Astrocyte (in vitro differentiated cells and primary cell): ENCODE measurements around the gene RNF123. TPM values are rescaled to one million over a fixed set of nuclear protein-coding genes. Genes with fewer than 3 reads are reported as not detected.
A peak's percentile ranks its signal among the peaks of the same experiment; 100 is the strongest.

Experiments
- DNase-seq: peaks from one replicate; pipeline ENCODE4 v3.0.0-alpha.2; 2010; ENCODE audit warnings: low read depth
- FAIRE-seq: peaks from 2 replicates; lab custom pipeline; 2011; peaks lifted over from hg19 to GRCh38; lab: Jason Lieb, UNC
- H2AFZ ChIP-seq: 2 replicates; pipeline ENCODE4 v1.6.0; 2012; ENCODE audit warnings: low read depth, low read length, inconsistent platforms
- H3K27ac ChIP-seq: 2 replicates; pipeline ENCODE4 v1.5.1; 2011; ENCODE audit warnings: low read depth, low read length, inconsistent platforms
- H3K27me3 ChIP-seq: 2 replicates; pipeline ENCODE4 v1.6.0; 2011; ENCODE audit warnings: low read length, inconsistent platforms; ENCODE audit not compliant: insufficient read depth
- H3K36me3 ChIP-seq: 2 replicates; pipeline ENCODE4 v1.5.1; 2011; ENCODE audit warnings: low read length, inconsistent platforms; ENCODE audit not compliant: insufficient read depth
- H3K4me1 ChIP-seq: 2 replicates; pipeline ENCODE4 v1.5.1; 2011; ENCODE audit warnings: low read length, inconsistent platforms; ENCODE audit not compliant: insufficient read depth
- H3K4me2 ChIP-seq: 2 replicates; pipeline ENCODE4 v1.6.0; 2012; ENCODE audit warnings: low read length, inconsistent platforms
- H3K4me3 ChIP-seq: 2 replicates; pipeline ENCODE4 v1.5.1; 2011; ENCODE audit warnings: low read depth, mild to moderate bottlenecking, low read length, inconsistent platforms; ENCODE audit not compliant: insufficient read depth
- H3K79me2 ChIP-seq: 2 replicates; pipeline ENCODE4 v1.6.0; 2012; ENCODE audit warnings: mild to moderate bottlenecking, low read length, inconsistent platforms; ENCODE audit not compliant: insufficient read depth
- H3K9ac ChIP-seq: 2 replicates; pipeline ENCODE4 v1.6.0; 2012; ENCODE audit warnings: mild to moderate bottlenecking, low read length, inconsistent platforms
- H3K9me3 ChIP-seq: 2 replicates; pipeline ENCODE4 v1.5.1; 2012; ENCODE audit warnings: low read depth, mild to moderate bottlenecking, low read length, inconsistent platforms; ENCODE audit not compliant: insufficient read depth
- H4K20me1 ChIP-seq: 2 replicates; pipeline ENCODE4 v1.6.0; 2012; ENCODE audit warnings: low read length, inconsistent platforms; ENCODE audit not compliant: insufficient read depth
- H3K27ac Mint-ChIP-seq: one replicate; pipeline ENCODE4 v1.8.0; 2021; ENCODE audit warnings: mild to moderate bottlenecking, mixed read lengths; ENCODE audit not compliant: unreplicated experiment
- H3K27me3 Mint-ChIP-seq: one replicate; pipeline ENCODE4 v1.8.0; 2021; ENCODE audit warnings: low read depth, mixed read lengths; ENCODE audit not compliant: unreplicated experiment
- H3K36me3 Mint-ChIP-seq: one replicate; pipeline ENCODE4 v1.8.0; 2021; ENCODE audit warnings: low read depth, mixed read lengths; ENCODE audit not compliant: unreplicated experiment
- H3K4me1 Mint-ChIP-seq: one replicate; pipeline ENCODE4 v1.8.0; 2021; ENCODE audit warnings: low read depth, mixed read lengths; ENCODE audit not compliant: unreplicated experiment
- H3K4me3 Mint-ChIP-seq: one replicate; pipeline ENCODE4 v1.8.0; 2021; ENCODE audit warnings: mild to moderate bottlenecking, moderate library complexity, mixed read lengths; ENCODE audit not compliant: unreplicated experiment
- H3K9me3 Mint-ChIP-seq: one replicate; pipeline ENCODE4 v1.8.0; 2021; ENCODE audit warnings: mild to moderate bottlenecking, mixed read lengths; ENCODE audit not compliant: unreplicated experiment
- CTCF ChIP-seq: IDR thresholded peaks from 2 replicates; pipeline ENCODE4 v1.5.1; 2011; ENCODE audit warnings: low read depth, mild to moderate bottlenecking, inconsistent platforms, low read length, moderate library complexity; ENCODE audit not compliant: insufficient read depth
- EZH2 ChIP-seq: IDR thresholded peaks from 2 replicates; pipeline ENCODE4 v1.6.1; 2012; ENCODE audit warnings: mild to moderate bottlenecking, low read length, inconsistent platforms; ENCODE audit not compliant: insufficient read depth
- total RNA-seq: library from RNA; stranded (reverse); gene quantifications from 2 replicates; pipeline ENCODE4 v1.2.1, GENCODE V29; 2021

The RNF123 gene
- total RNA-seq, 1 donor from 2014 or later: 40.9 TPM

GRCh38 chr3:49671291-49672288 lies 17.8 kb upstream of the RNF123 start:
- Mint-ChIP-seq H3K27me3 (no peaks in the 10 kb centered on the region), H3K36me3 (peaks cover 13% of the 10 kb centered on the region), H3K4me3 (peak overlapping the region; percentile 64), H3K27ac (no peak overlapping the region), H3K4me1 (peaks cover 21% of the 10 kb centered on the region), H3K9me3 (no peaks in the 10 kb centered on the region)
- Histone ChIP-seq H3K9ac (no peak overlapping the region), H4K20me1 (peaks cover 17% of the 10 kb centered on the region), H3K4me2 (no peak overlapping the region), H3K27me3 (no peaks in the 10 kb centered on the region), H3K4me1 (peaks cover 30% of the 10 kb centered on the region), H3K9me3 (no peaks in the 10 kb centered on the region), H3K27ac (no peak overlapping the region), H3K36me3 (peaks cover 7% of the 10 kb centered on the region), H3K79me2 (peaks cover 27% of the 10 kb centered on the region), H2AFZ (no peak overlapping the region), H3K4me3 (no peak overlapping the region)
- TF ChIP-seq CTCF (peak; percentile 84), EZH2 (no peak)
- DNase-seq: no peak
- no peak for FAIRE-seq

GRCh38 chr3:49673121-49673714 lies 16.1 kb upstream of the RNF123 start:
- Mint-ChIP-seq H3K27me3 (no peaks in the 10 kb centered on the region), H3K36me3 (peaks cover 15% of the 10 kb centered on the region), H3K27ac (peak overlapping the region; percentile 94), H3K4me1 (peaks cover 15% of the 10 kb centered on the region), H3K9me3 (no peaks in the 10 kb centered on the region), H3K4me3 (peak overlapping the region; percentile 88)
- Histone ChIP-seq H3K4me1 (peaks cover 28% of the 10 kb centered on the region), H3K9me3 (no peaks in the 10 kb centered on the region), H3K4me3 (peak overlapping the region; percentile 75), H3K36me3 (peaks cover 9% of the 10 kb centered on the region), H3K9ac (peak overlapping the region; percentile 88), H3K4me2 (peak overlapping the region; percentile 98), H3K79me2 (peaks cover 27% of the 10 kb centered on the region), H4K20me1 (peaks cover 33% of the 10 kb centered on the region), H3K27ac (peak overlapping the region; percentile 86), H2AFZ (peak overlapping the region; percentile 82), H3K27me3 (no peaks in the 10 kb centered on the region)
- TF ChIP-seq CTCF (no peak), EZH2 (no peak)
- FAIRE-seq (no peak), DNase-seq (no peak)
